BLaER1 (cell line): ENCODE results near the gene ST3GAL3.
"Not testable (repeated sequence)": the region's sequence is repeated elsewhere in the genome, so short reads cannot be mapped to it uniquely, and the experiment has no call there.

Experiments used
- H3K27ac ChIP-seq: shearing (Covaris generic); formaldehyde crosslinking; 2 replicates; pipeline ENCODE4 v1.8.1; 2022
- H3K27me3 ChIP-seq: shearing (Covaris generic); formaldehyde crosslinking; 2 replicates; pipeline ENCODE4 v1.8.1; 2022
- H3K36me3 ChIP-seq: shearing (Covaris generic); formaldehyde crosslinking; 2 replicates; pipeline ENCODE4 v1.8.1; 2022
- H3K4me1 ChIP-seq: shearing (Covaris generic); formaldehyde crosslinking; 2 replicates; pipeline ENCODE4 v1.8.1; 2022
- H3K4me2 ChIP-seq: shearing (Covaris generic); formaldehyde crosslinking; 2 replicates; pipeline ENCODE4 v1.8.1; 2022
- H3K4me3 ChIP-seq: shearing (Covaris generic); formaldehyde crosslinking; 2 replicates; pipeline ENCODE4 v1.8.1; 2022
- H3K9ac ChIP-seq: shearing (Covaris generic); formaldehyde crosslinking; 2 replicates; pipeline ENCODE4 v1.8.1; 2022
- H3K9me3 ChIP-seq: shearing (Covaris generic); formaldehyde crosslinking; 2 replicates; pipeline ENCODE4 v1.8.1; 2022
- H4K20me1 ChIP-seq: shearing (Covaris generic); formaldehyde crosslinking; 2 replicates; pipeline ENCODE4 v1.8.1; 2022
- Cebpa-rat ChIP-seq: shearing (Covaris generic); IDR thresholded peaks from 2 replicates; pipeline ENCODE4 v1.8.1; 2022

The ST3GAL3 gene

DNA sequence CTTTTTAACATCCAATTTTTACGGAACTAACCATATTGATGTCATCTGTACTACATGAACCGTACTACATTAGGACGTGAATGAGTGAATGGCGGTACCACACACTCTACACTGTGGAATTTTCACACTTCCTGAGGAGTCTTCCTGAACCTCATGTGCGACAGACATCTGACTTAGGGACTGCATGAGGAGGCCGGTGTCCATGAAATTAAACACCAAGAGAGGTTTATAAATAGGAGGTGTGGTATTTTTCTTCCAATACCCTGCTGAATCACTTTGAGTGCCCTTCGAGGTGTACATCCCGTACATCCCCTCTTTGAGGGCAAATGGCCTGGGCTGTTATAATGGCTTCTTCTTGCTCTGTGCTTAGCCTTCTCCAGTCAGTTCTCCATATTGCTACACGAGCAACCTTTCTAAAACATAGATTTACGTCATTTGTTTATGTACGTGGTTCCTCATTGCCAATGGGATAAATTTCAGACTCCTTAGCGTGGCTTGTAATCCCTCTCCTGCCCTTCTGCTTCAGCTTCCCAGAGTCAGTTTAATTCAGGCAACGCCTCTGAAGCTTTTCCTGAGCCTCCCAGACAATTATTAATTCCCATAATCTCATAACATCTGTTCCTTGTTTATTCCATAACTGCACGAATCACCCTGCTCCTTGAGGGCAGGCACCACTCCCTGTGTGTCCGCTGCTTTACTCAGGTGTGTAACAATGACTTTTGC is 9.4 kb downstream of the ST3GAL3 start:
- Histone ChIP-seq H4K20me1 (peaks cover 12% of the 10 kb centered on the region; the same call in 1 of the 2 replicates), H3K9ac (no peak overlapping the region), H3K27ac (no peak overlapping the region), H3K9me3 (no peaks in the 10 kb centered on the region), H3K36me3 (peaks cover 28% of the 10 kb centered on the region), H3K4me1 (peaks cover 29% of the 10 kb centered on the region), H3K4me3 (no peak overlapping the region), H3K4me2 (0 out of 2 replicates have a peak overlapping the region, but pooled peaks have one; percentile 49), H3K27me3 (no peaks in the 10 kb centered on the region)
- no peak for TF ChIP-seq Cebpa-rat

DNA sequence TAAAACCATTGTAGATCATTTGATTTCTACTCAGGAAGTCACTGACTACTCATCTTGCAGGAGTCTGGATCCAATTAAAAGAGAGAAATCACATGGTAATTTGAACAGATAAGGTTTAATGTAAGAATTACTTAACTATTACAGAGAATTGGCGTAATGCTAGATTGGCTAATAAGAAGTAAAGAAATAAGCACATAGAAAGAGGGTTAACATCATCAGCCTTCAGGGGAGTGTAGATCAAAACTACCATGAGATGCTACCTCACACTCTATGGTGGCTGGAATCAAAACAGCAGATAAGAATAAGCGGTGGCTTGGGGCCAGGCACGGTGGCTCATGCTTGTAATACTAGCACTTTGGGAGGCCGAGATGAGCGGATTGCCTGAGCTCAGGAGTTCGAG is 11.7 kb downstream of the ST3GAL3 start:
- no peak for TF ChIP-seq Cebpa-rat
- Histone ChIP-seq H3K36me3 (peaks cover 13% of the 10 kb centered on the region; the same call in 1 of the 2 replicates), H3K27ac (no peak overlapping the region)

GRCh38 chr1:43719670-43720419 is 12.5 kb downstream of the ST3GAL3 start:
- H3K27me3 ChIP-seq, H3K27ac ChIP-seq, H3K9me3 ChIP-seq, H3K4me2 ChIP-seq, H3K9ac ChIP-seq, H3K4me3 ChIP-seq: not testable (repeated sequence)
- Histone ChIP-seq H4K20me1 (peaks cover 13% of the 10 kb centered on the region; the same call in 1 of the 2 replicates), H3K36me3 (peaks cover 17% of the 10 kb centered on the region), H3K4me1 (peaks cover 20% of the 10 kb centered on the region)

More for the DNA sequence above, 11.7 kb downstream of the ST3GAL3 start:
- H3K4me2 ChIP-seq = no peak overlapping the region
- no peaks in the 10 kb centered on the region for H3K9me3 ChIP-seq
- peaks cover 12% of the 10 kb centered on the region; the same call in 1 of the 2 replicates for H4K20me1 ChIP-seq
- H3K9ac ChIP-seq = no peak overlapping the region
- H3K27me3 ChIP-seq = no peaks in the 10 kb centered on the region
- no peak overlapping the region for H3K4me3 ChIP-seq
- H3K4me1 ChIP-seq = peaks cover 28% of the 10 kb centered on the region

DNA sequence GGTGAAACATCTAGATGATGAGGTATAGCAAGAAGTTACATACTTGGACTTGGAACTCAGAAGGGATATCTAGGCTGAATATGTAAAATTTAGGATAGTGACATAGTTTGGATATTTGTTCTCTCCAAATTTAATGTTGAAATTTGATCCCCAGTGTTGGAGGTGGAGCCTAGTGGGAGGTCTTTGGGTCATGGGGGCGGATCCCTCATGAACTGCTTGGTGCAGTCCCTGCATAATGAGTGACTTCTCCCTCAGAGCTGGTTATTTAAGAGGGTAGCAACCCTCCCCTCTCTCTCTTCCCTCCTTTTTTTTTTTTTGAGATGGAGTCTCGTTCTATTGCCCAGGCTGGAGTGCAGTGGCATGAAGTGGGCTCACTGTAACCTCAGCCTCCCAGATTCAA is 15.5 kb downstream of the ST3GAL3 start:
- no peak for TF ChIP-seq Cebpa-rat
- Histone ChIP-seq H3K9ac (no peak overlapping the region), H3K27ac (no peak overlapping the region), H3K9me3 (no peaks in the 10 kb centered on the region), H4K20me1 (peaks cover 11% of the 10 kb centered on the region; the same call in 1 of the 2 replicates), H3K27me3 (no peaks in the 10 kb centered on the region), H3K4me1 (no peaks in the 10 kb centered on the region), H3K4me2 (no peak overlapping the region), H3K36me3 (peaks cover 4% of the 10 kb centered on the region; the same call in 1 of the 2 replicates), H3K4me3 (no peak overlapping the region)

GRCh38 chr1:43729816-43730463 is 22.6 kb downstream of the ST3GAL3 start:
- H3K27me3 ChIP-seq = no peaks in the 10 kb centered on the region
- H3K36me3 ChIP-seq = peaks cover 2% of the 10 kb centered on the region; the same call in 1 of the 2 replicates
- no peak overlapping the region for H3K27ac ChIP-seq
- no peak overlapping the region for H3K4me2 ChIP-seq
- H3K9me3 ChIP-seq = no peaks in the 10 kb centered on the region
- no peaks in the 10 kb centered on the region for H3K4me1 ChIP-seq
- peaks cover 19% of the 10 kb centered on the region; the same call in 1 of the 2 replicates for H4K20me1 ChIP-seq
- no peak overlapping the region for H3K4me3 ChIP-seq
- no peak overlapping the region for H3K9ac ChIP-seq
- TF ChIP-seq Cebpa-rat = no peak

DNA sequence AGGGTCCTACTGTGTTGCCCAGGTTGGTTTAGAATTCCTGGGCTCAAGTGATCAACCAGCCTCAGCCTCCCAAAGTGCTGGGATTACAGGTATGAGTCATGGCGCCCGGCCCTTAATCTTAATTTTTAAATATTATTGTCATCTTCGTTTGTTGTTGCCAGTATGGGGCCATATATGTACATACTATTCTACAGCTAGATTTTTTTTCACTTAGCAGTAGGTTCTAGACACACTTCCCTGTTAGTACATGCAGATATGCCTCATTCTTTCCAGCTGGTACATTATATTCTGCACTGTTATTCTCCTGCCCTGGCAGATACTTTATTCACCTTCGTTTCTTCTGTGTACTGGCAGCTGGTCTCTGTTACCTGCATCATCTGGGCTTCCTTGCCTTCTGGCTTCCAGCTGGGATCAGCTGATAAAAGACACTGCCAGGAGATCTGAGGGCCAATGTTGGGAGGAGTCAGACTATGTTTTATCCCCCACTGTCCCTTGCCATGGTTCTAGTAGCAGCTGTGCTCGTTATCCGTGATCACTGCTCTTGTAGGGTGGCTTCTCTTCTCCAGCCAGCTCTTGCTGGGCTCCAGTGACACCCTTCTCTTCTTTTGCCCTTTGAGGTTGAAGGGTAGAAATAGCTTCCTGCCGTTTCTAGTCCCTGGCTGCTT is 24.7 kb downstream of the ST3GAL3 start:
- no peak overlapping the region for H3K4me2 ChIP-seq
- H3K4me3 ChIP-seq = no peak overlapping the region
- no peak for TF ChIP-seq Cebpa-rat
- no peak overlapping the region for H3K27ac ChIP-seq
- peaks cover 21% of the 10 kb centered on the region for H3K36me3 ChIP-seq
- H3K27me3 ChIP-seq = no peaks in the 10 kb centered on the region
- H3K4me1 ChIP-seq = no peaks in the 10 kb centered on the region
- H3K9me3 ChIP-seq = no peaks in the 10 kb centered on the region
- H3K9ac ChIP-seq = no peak overlapping the region
- H4K20me1 ChIP-seq = 0 out of 2 replicates have a peak, but pooled peaks cover 10% of the 10 kb centered on the region

GRCh38 chr1:43736819-43737218 is 29.5 kb downstream of the ST3GAL3 start:
- Histone ChIP-seq H3K9me3 (no peaks in the 10 kb centered on the region), H3K4me1 (peaks cover 16% of the 10 kb centered on the region), H3K4me3 (no peak overlapping the region), H3K4me2 (no peak overlapping the region), H4K20me1 (no peaks in the 10 kb centered on the region), H3K9ac (no peak overlapping the region), H3K27me3 (no peaks in the 10 kb centered on the region), H3K36me3 (peaks cover 57% of the 10 kb centered on the region), H3K27ac (no peak overlapping the region)
- TF ChIP-seq Cebpa-rat = no peak

DNA sequence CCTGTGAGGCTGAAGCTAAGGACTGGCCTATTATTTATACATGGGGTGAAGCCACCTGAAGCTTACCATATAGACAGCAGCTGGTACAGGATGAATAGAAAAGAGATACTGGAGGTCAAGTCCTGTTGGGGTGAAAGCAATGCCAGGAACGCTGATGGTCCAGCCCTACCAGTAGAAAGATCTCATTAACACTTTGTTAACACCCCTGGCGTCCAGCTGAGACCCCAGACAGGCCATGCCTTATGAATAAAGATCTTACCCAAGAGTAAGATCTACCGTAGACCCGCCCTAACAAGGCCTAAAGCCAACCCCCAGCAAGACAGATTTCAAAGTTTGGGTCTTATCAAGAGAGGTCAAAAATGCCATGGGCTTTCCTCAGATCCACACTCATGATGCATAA is 34.7 kb downstream of the ST3GAL3 start:
- Histone ChIP-seq H3K27me3 (no peaks in the 10 kb centered on the region), H3K4me2 (no peak overlapping the region), H3K9ac (no peak overlapping the region), H3K4me3 (no peak overlapping the region), H3K9me3 (no peaks in the 10 kb centered on the region), H3K27ac (no peak overlapping the region), H3K36me3 (peaks cover 71% of the 10 kb centered on the region), H3K4me1 (peaks cover 22% of the 10 kb centered on the region), H4K20me1 (no peaks in the 10 kb centered on the region)
- no peak for TF ChIP-seq Cebpa-rat

GRCh38 chr1:43743206-43743605 is 35.9 kb downstream of the ST3GAL3 start:
- no peak overlapping the region for H3K27ac ChIP-seq
- TF ChIP-seq Cebpa-rat = no peak

More at GRCh38 chr1:43743206-43743605, 35.9 kb downstream of the ST3GAL3 start:
- Histone ChIP-seq H3K4me3 (no peak overlapping the region), H3K9ac (no peak overlapping the region), H3K9me3 (no peaks in the 10 kb centered on the region), H4K20me1 (no peaks in the 10 kb centered on the region), H3K4me1 (peaks cover 22% of the 10 kb centered on the region), H3K4me2 (no peak overlapping the region), H3K36me3 (peaks cover 71% of the 10 kb centered on the region), H3K27me3 (no peaks in the 10 kb centered on the region)
